Endothelial cell of umbilical vein (primary cell): ENCODE measurements around the gene B4GALT6. TPM values are rescaled to one million over a fixed set of nuclear protein-coding genes. Genes with fewer than 3 reads are reported as not detected.

ENCODE experiments used
- BruUV-seq: library from RNA; stranded (reverse); fragments of 400-500 nt; replicated peaks from 2 replicates; lab custom pipeline; 2021; lab: Mats Ljungman, UMichigan
- CTCF ChIA-PET: fragments of 300-600, 350-600 bp; sonication (Branson Sonifier 250); formaldehyde crosslinking; loops from one replicate; lab custom pipeline; 2021; ENCODE audit warnings: antibody characterized with exemption, inconsistent platforms; lab: Charles Lee
- POLR2A ChIA-PET: fragments of 300-600, 350-600 bp; sonication (Branson Sonifier 250); formaldehyde crosslinking; loops from one replicate; lab custom pipeline; 2021; ENCODE audit warnings: antibody characterized with exemption, inconsistent platforms; lab: Charles Lee
- DNase-seq: peaks from one replicate; pipeline ENCODE4 v3.0.0-alpha.2; 2011; ENCODE audit warnings: low read depth, low spot score
- FAIRE-seq: peaks from 2 replicates; lab custom pipeline; 2011; peaks lifted over from hg19 to GRCh38; lab: Jason Lieb, UNC
- H2AFZ ChIP-seq: 2 replicates; pipeline ENCODE4 v1.6.0; 2012; ENCODE audit warnings: low read depth, low read length, control low read depth, inconsistent platforms
- H3K27ac ChIP-seq: 2 replicates; pipeline ENCODE4 v1.5.1; 2011; ENCODE audit warnings: low read depth, mild to moderate bottlenecking, control low read depth, low read length, moderate library complexity; ENCODE audit not compliant: insufficient read depth
- H3K27me3 ChIP-seq, 2 experiments: 2 replicates each; pipeline versions ENCODE4 v1.6.0 to v1.6.1; 2011; ENCODE audit warnings: low read length in 2 of 2, mixed read lengths in 1 of 2; ENCODE audit not compliant: control insufficient read depth in 2 of 2, insufficient read depth in 2 of 2
- H3K36me3 ChIP-seq, 2 experiments: 2 replicates in 1 of 2; 3 replicates in 1 of 2; pipeline ENCODE4 v1.5.1; 2011; ENCODE audit warnings: low read length in 2 of 2, mild to moderate bottlenecking in 1 of 2, moderate library complexity in 1 of 2; ENCODE audit not compliant: control insufficient read depth in 2 of 2, insufficient read depth in 2 of 2; ENCODE audit errors: extremely low read depth in 1 of 2
- H3K4me1 ChIP-seq: 3 replicates; pipeline ENCODE4 v1.5.1; 2011; ENCODE audit warnings: mild to moderate bottlenecking, low read length; ENCODE audit not compliant: control insufficient read depth, insufficient read depth; ENCODE audit errors: extremely low read depth
- H3K4me2 ChIP-seq: 2 replicates; pipeline ENCODE4 v1.6.1; 2011; ENCODE audit warnings: low read length, control low read depth, mixed read lengths; ENCODE audit not compliant: insufficient read depth
- H3K4me3 ChIP-seq, 3 experiments: fragments of 200-600 bp in 1 of 3; sonication (generic), shearing (Covaris generic) in 1 of 3; replicated peaks in 1 of 3; 2 replicates each; pipeline ENCODE4 v1.5.1; 2011 to 2016; ENCODE audit warnings: control low read depth in 3 of 3, low read length in 3 of 3, mild to moderate bottlenecking in 2 of 3, inconsistent platforms in 1 of 3, low read depth in 1 of 3, moderate library complexity in 1 of 3; ENCODE audit not compliant: insufficient read depth in 1 of 3
- H3K79me2 ChIP-seq: 2 replicates; pipeline ENCODE4 v1.6.0; 2012; ENCODE audit warnings: low read length, inconsistent platforms; ENCODE audit not compliant: control insufficient read depth, insufficient read depth
- H3K9ac ChIP-seq: replicated peaks from 2 replicates; pipeline ENCODE3; 2011; ENCODE audit warnings: low read length, control low read depth; ENCODE audit not compliant: insufficient read depth; ENCODE audit errors: extremely low read depth
- H3K9me1 ChIP-seq: replicated peaks from 3 replicates; pipeline ENCODE4 v1.6.0; 2011; ENCODE audit warnings: mild to moderate bottlenecking, low read length; ENCODE audit not compliant: control insufficient read depth, insufficient read depth; ENCODE audit errors: extremely low read depth
- H3K9me3 ChIP-seq: replicated peaks from 2 replicates; pipeline ENCODE4 v1.5.1; 2012; ENCODE audit warnings: low read length, inconsistent platforms; ENCODE audit not compliant: control insufficient read depth, insufficient read depth
- H4K20me1 ChIP-seq: replicated peaks from 2 replicates; pipeline ENCODE3; 2011; ENCODE audit warnings: mild to moderate bottlenecking, low read length; ENCODE audit not compliant: control insufficient read depth, insufficient read depth; ENCODE audit errors: extremely low read depth
- EZH2 ChIP-seq: IDR thresholded peaks from 2 replicates; pipeline ENCODE4 v1.6.1; 2012; ENCODE audit warnings: borderline replicate concordance, low read depth, mild to moderate bottlenecking, moderate library complexity, low read length, inconsistent platforms; ENCODE audit not compliant: severe bottlenecking
- FOS ChIP-seq: IDR thresholded peaks from 2 replicates; pipeline ENCODE4 v1.6.1; 2011; ENCODE audit warnings: mild to moderate bottlenecking, low read length, moderate library complexity, borderline replicate concordance; ENCODE audit not compliant: insufficient read depth
- GATA2 ChIP-seq: IDR thresholded peaks from 2 replicates; pipeline ENCODE4 v1.7.0; 2011; ENCODE audit warnings: low read depth, mild to moderate bottlenecking, moderate library complexity, mixed read lengths, low read length; ENCODE audit not compliant: insufficient read length, insufficient read depth
- JUN ChIP-seq: IDR thresholded peaks from 2 replicates; pipeline ENCODE4 v1.6.1; 2011; ENCODE audit warnings: borderline replicate concordance, low read depth; ENCODE audit not compliant: insufficient read length, insufficient read depth
- MYC ChIP-seq: IDR thresholded peaks from one replicate; pipeline ENCODE4 v1.6.1; 2011; ENCODE audit warnings: mild to moderate bottlenecking, low read depth, low read length
- POLR2A ChIP-seq: IDR thresholded peaks from 2 replicates; pipeline ENCODE4 v1.6.1; 2012; ENCODE audit warnings: low read depth, mild to moderate bottlenecking, control low read depth, low read length
- POLR2AphosphoS5 ChIP-seq: IDR thresholded peaks from 2 replicates; pipeline ENCODE4 v1.6.1; 2012; ENCODE audit warnings: low read depth, mild to moderate bottlenecking, control low read depth, low read length, moderate library complexity; ENCODE audit not compliant: insufficient read depth
- dilution Hi-C: fragments of 300-500 bp; cut with MboI; formaldehyde crosslinking; loops from one replicate; pipeline ENCODE4 v1.15.0; 2019; ENCODE audit warnings: low sequenced_read_pairs; ENCODE audit not compliant: extremely low pct_ligation_motif_present
- intact Hi-C: fragments of 100-400 bp; cut with micrococcal nuclease; formaldehyde crosslinking; loops from one replicate; pipeline ENCODE4 v1.10.0; 2022
- polyA plus RNA-seq, 4 experiments: library from polyadenylated mRNA; depleted of rRNA in 3 of 4; stranded (reverse) in 3 of 4; unstranded in 1 of 4; fragments of >200 nt; gene quantifications; 2 replicates each; pipeline versions ENCODE4 v1.2.1 to v1.2.3, GENCODE V29; 2011 to 2012; ENCODE audit warnings: missing spikeins in 1 of 4
- total RNA-seq: library from RNA; stranded (reverse); gene quantifications from 2 replicates; pipeline ENCODE4 v1.2.3, GENCODE V29; 2021
- TF ChIP-seq, protein P1 (sequence below), 2 donors: IDR thresholded peaks; 1 replicate in 1 of 2; 2 replicates in 1 of 2; pipeline ENCODE4 v1.5.1; 2011; ENCODE audit warnings: low read length in 2 of 2, mild to moderate bottlenecking in 2 of 2, moderate library complexity in 2 of 2, control low read depth in 1 of 2, inconsistent platforms in 1 of 2, low read depth in 1 of 2; ENCODE audit not compliant: insufficient read depth in 1 of 2; ENCODE audit errors: extremely low read depth in 1 of 2
- TF ChIP-seq, protein P2 (sequence below): IDR thresholded peaks from 2 replicates; pipeline ENCODE4 v1.6.1; 2011; ENCODE audit not compliant: insufficient read depth, insufficient read length

Gene B4GALT6
- total and polyA plus RNA-seq, 2 donors (not counting 3 experiments of a cell fraction or from before 2014, with no cell fraction given) = 3.9 to 24.2 TPM

DNA sequence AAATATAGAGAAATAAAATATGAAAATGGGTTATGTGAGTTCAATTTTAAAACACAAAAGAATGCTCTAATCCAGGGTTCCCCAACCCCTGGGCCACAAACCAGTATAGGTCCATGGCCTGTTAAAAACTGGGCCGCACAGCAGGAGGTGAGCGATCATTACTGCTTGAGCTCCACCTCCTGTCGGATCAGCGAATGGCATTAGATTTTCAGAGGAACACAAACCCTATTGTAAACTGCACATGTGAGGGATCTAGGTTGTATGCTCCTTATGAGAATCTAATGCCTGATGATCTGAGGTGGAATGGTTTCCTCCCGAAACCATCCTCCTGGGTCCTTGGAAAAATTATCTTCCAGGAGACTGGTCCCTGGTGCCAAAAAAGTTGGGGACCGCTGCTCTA is 58.0 kb downstream of the B4GALT6 start:
- no peak for DNase-seq
- H3K4me1 ChIP-seq = peaks cover 4% of the 10 kb centered on the region
- H3K79me2 ChIP-seq = no peaks in the 10 kb centered on the region
- CTCF ChIA-PET = no interaction called here
- FAIRE-seq = no peak
- no peaks in the 10 kb centered on the region for H3K9me3 ChIP-seq
- no peak overlapping the region for H2AFZ ChIP-seq
- no peaks in the 10 kb centered on the region for H4K20me1 ChIP-seq
- H3K9me1 ChIP-seq = no peaks in the 10 kb centered on the region
- H3K27ac ChIP-seq = no peak overlapping the region
- intact Hi-C loops (no loop called here), dilution Hi-C loops (no loop called here)
- no peaks in the 10 kb centered on the region for H3K27me3 ChIP-seq
- H3K9ac ChIP-seq = no peak overlapping the region
- no peak overlapping the region for H3K4me2 ChIP-seq
- POLR2A ChIA-PET = no interaction called here
- H3K4me3 ChIP-seq = no peak overlapping the region
- no TSS peak for BruUV-seq
- no peak for TF ChIP-seq POLR2A
- TF ChIP-seq MYC = no peak
- no peak for TF ChIP-seq EZH2
- TF ChIP-seq GATA2 = no peak
- no peak for TF ChIP-seq FOS
- TF ChIP-seq, protein P1, sequence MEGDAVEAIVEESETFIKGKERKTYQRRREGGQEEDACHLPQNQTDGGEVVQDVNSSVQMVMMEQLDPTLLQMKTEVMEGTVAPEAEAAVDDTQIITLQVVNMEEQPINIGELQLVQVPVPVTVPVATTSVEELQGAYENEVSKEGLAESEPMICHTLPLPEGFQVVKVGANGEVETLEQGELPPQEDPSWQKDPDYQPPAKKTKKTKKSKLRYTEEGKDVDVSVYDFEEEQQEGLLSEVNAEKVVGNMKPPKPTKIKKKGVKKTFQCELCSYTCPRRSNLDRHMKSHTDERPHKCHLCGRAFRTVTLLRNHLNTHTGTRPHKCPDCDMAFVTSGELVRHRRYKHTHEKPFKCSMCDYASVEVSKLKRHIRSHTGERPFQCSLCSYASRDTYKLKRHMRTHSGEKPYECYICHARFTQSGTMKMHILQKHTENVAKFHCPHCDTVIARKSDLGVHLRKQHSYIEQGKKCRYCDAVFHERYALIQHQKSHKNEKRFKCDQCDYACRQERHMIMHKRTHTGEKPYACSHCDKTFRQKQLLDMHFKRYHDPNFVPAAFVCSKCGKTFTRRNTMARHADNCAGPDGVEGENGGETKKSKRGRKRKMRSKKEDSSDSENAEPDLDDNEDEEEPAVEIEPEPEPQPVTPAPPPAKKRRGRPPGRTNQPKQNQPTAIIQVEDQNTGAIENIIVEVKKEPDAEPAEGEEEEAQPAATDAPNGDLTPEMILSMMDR (IDR thresholded peaks at IDR 0.05; ENCODE audit: extremely low read depth in 1 of 2, insufficient read depth in 1 of 2, low read depth in 1 of 2, low read length in 2 of 2) = no peak
- TF ChIP-seq POLR2AphosphoS5 = no peak
- TF ChIP-seq JUN = no peak
- TF ChIP-seq, protein P2, sequence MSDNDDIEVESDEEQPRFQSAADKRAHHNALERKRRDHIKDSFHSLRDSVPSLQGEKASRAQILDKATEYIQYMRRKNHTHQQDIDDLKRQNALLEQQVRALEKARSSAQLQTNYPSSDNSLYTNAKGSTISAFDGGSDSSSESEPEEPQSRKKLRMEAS = no peak
- H3K36me3 ChIP-seq = no peaks in the 10 kb centered on the region
